ENCODE measurements around the gene NOC4L. TPM values are rescaled to one million over a fixed set of nuclear protein-coding genes. Genes with fewer than 3 reads are reported as not detected.

Gene NOC4L
- total RNA-seq (2021; ENCODE audit: unreplicated experiment) (29.8 TPM), Bru-seq, nascent RNA (percentile 55 among the genes with signal in this experiment), BruChase-seq, experiment 1, labeled RNA remaining after a 2-hour chase (percentile 53 among the genes with signal in this experiment), BruChase-seq, experiment 2, labeled RNA remaining after a 6-hour chase (percentile 66 among the genes with signal in this experiment)
- 30.0 TPM for polyA plus RNA-seq (2012; ENCODE audit: insufficient read length)
- long read RNA-seq, transcript NOC4L-201 (15 exons, 1,632 nt) = major isoform, 44 of 66 reads
- long read RNA-seq, partial matches to known transcripts = 7 of 66 reads
- long read RNA-seq, other reads (novel, unspliced or antisense) = 12 of 66 reads

GRCh38 chr12:132144115-132144809 lies at the start of gene NOC4L, which contains the start of gene DDX51:
NOC4L (plus strand) TSS chr12:132144457; CDS start chr12:132144489, 32 bp downstream.
DDX51 (minus strand) TSS chr12:132144319; CDS start chr12:132144296, 23 bp downstream.
- H3K4me3 ChIP-seq (ENCODE audit: low read depth in 2 of 2, low read length in 2 of 2) = peak within 1 kb of the TSS; percentile 74 to 83
- BruUV-seq (replicated peaks) = no TSS peak
- H3K36me3 ChIP-seq (ENCODE audit: control insufficient read depth, insufficient read depth, low read length) = 0 out of 2 replicates have a peak, but pooled peaks cover 5% of the 10 kb centered on the region
- H3K27ac ChIP-seq (ENCODE audit: low read length) = peak within 1 kb of the TSS; percentile 72
- H3K27me3 ChIP-seq (ENCODE audit: control insufficient read depth, insufficient read depth, low read length) = no peaks in the 10 kb centered on the region
- peaks cover 10% of the 10 kb centered on the region; the same call in 1 of the 2 replicates for H3K4me1 ChIP-seq (ENCODE audit: control insufficient read depth, insufficient read depth, low read length)
- in situ Hi-C loops (cut with HindIII; ENCODE audit: low pct_unique_long_range_greater_than_20kb, low sequenced_read_pairs) (no loop called here), intact Hi-C loops (cut with micrococcal nuclease; ENCODE audit: unreplicated experiment) (no loop called here)
- ChIA-PET POLR2A (no interaction called here), CTCF (no interaction called here)
- DNase-seq (ENCODE audit: low read depth, low spot score) (peak; percentile 65), ATAC-seq (peak; percentile 91)
- no peaks in the 10 kb centered on the region for H3K9me3 ChIP-seq (ENCODE audit: control insufficient read depth, insufficient read depth, low read depth, low read length)
- TF ChIP-seq, protein P1, sequence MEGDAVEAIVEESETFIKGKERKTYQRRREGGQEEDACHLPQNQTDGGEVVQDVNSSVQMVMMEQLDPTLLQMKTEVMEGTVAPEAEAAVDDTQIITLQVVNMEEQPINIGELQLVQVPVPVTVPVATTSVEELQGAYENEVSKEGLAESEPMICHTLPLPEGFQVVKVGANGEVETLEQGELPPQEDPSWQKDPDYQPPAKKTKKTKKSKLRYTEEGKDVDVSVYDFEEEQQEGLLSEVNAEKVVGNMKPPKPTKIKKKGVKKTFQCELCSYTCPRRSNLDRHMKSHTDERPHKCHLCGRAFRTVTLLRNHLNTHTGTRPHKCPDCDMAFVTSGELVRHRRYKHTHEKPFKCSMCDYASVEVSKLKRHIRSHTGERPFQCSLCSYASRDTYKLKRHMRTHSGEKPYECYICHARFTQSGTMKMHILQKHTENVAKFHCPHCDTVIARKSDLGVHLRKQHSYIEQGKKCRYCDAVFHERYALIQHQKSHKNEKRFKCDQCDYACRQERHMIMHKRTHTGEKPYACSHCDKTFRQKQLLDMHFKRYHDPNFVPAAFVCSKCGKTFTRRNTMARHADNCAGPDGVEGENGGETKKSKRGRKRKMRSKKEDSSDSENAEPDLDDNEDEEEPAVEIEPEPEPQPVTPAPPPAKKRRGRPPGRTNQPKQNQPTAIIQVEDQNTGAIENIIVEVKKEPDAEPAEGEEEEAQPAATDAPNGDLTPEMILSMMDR (IDR thresholded peaks at IDR 0.05) = no peak
- peak; percentile 95 for TF ChIP-seq SIN3A (IDR thresholded peaks at IDR 0.05; ENCODE audit: borderline replicate concordance, insufficient read depth, low read depth, low read length)
- TF ChIP-seq, protein P2, sequence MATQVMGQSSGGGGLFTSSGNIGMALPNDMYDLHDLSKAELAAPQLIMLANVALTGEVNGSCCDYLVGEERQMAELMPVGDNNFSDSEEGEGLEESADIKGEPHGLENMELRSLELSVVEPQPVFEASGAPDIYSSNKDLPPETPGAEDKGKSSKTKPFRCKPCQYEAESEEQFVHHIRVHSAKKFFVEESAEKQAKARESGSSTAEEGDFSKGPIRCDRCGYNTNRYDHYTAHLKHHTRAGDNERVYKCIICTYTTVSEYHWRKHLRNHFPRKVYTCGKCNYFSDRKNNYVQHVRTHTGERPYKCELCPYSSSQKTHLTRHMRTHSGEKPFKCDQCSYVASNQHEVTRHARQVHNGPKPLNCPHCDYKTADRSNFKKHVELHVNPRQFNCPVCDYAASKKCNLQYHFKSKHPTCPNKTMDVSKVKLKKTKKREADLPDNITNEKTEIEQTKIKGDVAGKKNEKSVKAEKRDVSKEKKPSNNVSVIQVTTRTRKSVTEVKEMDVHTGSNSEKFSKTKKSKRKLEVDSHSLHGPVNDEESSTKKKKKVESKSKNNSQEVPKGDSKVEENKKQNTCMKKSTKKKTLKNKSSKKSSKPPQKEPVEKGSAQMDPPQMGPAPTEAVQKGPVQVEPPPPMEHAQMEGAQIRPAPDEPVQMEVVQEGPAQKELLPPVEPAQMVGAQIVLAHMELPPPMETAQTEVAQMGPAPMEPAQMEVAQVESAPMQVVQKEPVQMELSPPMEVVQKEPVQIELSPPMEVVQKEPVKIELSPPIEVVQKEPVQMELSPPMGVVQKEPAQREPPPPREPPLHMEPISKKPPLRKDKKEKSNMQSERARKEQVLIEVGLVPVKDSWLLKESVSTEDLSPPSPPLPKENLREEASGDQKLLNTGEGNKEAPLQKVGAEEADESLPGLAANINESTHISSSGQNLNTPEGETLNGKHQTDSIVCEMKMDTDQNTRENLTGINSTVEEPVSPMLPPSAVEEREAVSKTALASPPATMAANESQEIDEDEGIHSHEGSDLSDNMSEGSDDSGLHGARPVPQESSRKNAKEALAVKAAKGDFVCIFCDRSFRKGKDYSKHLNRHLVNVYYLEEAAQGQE (IDR thresholded peaks at IDR 0.05; ENCODE audit: insufficient read depth in 1 of 2, low read depth in 2 of 2, low read length in 1 of 2) = peak in 1 of 2 experiments; percentile 63; a peak in 1 of 4 replicates
- no peak for TF ChIP-seq TCF7L2 (IDR thresholded peaks at IDR 0.05; ENCODE audit: low read depth, low read length)
- TF ChIP-seq POLR2AphosphoS5 (IDR thresholded peaks at IDR 0.05; ENCODE audit: low read depth, low read length) = peak; percentile 90

DNA sequence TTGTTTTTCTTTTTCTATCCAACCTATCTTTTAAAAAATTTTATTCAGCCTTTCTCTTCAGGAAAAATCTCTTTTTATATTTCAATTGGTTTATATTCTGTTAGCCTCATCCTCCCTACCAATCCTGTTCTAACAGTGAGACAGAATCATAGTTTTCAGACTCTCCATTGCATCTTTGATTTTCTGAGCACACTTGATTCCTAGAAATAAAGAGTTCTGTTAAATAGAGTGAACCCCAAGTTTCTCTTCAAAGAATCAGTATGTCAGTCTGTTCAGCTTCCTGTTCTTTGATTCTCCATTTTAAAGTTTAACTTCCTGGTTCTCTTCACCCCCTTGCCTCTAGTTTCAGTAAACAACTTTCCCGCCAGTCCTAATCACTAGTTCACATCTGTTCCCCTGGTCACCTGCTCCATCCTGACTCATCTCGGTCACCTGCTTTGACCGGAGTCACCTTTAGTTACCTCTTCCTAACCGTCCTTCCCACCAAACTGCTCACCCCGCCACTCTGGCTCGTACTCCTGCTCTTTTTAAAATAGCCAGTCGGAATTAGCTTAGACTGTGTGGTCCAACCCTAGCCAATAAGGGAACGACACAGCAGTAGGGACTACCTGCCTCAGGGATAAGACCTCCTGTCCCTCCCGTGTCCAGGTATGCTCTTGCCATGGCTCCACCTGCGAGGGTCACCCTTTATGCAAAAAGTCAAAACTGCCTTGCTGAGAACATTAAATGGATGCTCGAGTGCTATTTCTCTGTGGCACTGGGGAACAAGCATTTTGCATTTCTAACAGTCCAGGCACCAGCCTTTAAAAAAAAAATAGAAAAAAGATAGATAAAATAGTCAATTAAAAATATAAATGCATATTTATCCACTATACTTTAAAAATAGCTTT lies 48.5 kb upstream of the NOC4L start:
- Histone ChIP-seq H3K4me3 (ENCODE audit: low read depth in 2 of 2, low read length in 2 of 2) (no peak overlapping the region), H3K4me1 (ENCODE audit: control insufficient read depth, insufficient read depth, low read length) (no peaks in the 10 kb centered on the region), H3K27ac (ENCODE audit: low read length) (no peak overlapping the region), H3K36me3 (ENCODE audit: control insufficient read depth, insufficient read depth, low read length) (no peaks in the 10 kb centered on the region), H3K27me3 (ENCODE audit: control insufficient read depth, insufficient read depth, low read length) (no peaks in the 10 kb centered on the region), H3K9me3 (ENCODE audit: control insufficient read depth, insufficient read depth, low read depth, low read length) (no peaks in the 10 kb centered on the region)
- CTCF ChIA-PET = no interaction called here
- intact Hi-C loops (cut with micrococcal nuclease; ENCODE audit: unreplicated experiment) (no loop called here), in situ Hi-C loops (cut with HindIII; ENCODE audit: low pct_unique_long_range_greater_than_20kb, low sequenced_read_pairs) (no loop called here)
- TF ChIP-seq, protein P1 (IDR thresholded peaks at IDR 0.05) = no peak
- TF ChIP-seq POLR2AphosphoS5 (IDR thresholded peaks at IDR 0.05; ENCODE audit: low read depth, low read length) (no peak), TCF7L2 (IDR thresholded peaks at IDR 0.05; ENCODE audit: low read depth, low read length) (no peak), SIN3A (IDR thresholded peaks at IDR 0.05; ENCODE audit: borderline replicate concordance, insufficient read depth, low read depth, low read length) (no peak)
- TF ChIP-seq, protein P2 (IDR thresholded peaks at IDR 0.05; ENCODE audit: insufficient read depth in 1 of 2, low read depth in 2 of 2, low read length in 1 of 2) = no peak
- ATAC-seq = no peak
- BruUV-seq (replicated peaks) = TSS peak; percentile 23
- DNase-seq (ENCODE audit: low read depth, low spot score) = no peak
- POLR2A ChIA-PET = no interaction called here
